ENCODE results near the gene ERF.
A peak's percentile ranks its signal among the peaks of the same experiment; 100 is the strongest.

ERF gene

DNA sequence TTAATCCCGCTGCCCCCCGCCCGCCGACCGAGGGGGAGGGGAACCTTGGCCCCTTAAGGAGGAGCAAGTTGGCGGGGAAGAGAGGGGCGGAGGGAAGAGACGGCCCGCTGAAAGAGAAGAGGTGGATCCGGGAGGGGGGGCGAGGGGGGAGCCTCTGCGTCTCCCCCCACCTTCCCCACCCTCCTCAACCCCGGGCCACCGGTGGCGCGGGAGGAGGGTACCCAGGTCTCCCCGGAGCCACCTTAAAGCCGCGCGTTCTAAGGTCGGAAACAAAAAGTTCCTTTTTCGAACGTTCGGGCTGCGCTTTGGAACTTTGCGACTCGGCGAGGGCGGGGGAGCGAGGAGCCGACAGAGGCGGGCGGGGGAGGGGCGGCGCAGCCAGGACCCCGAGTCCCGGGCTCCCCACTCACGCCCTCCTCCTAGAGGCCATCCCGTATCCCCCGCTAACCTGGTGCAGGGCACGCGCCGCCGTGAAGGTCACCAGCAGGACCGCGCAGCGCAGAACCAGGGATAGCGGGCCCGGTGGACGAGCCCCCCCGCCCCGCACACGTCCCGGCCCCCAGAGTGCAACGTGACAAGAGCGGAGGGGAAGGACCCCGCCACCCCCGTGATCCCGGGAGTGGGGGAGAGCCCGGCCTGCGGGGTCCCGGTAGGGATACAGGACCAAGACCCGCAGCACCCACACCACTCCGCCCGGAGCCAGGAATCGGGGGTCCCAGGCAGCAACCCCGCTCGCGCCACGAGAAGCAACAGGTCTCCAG, 659 bp downstream of the ERF start:
- Histone ChIP-seq H3K4me3 (ENCODE audit: low read depth, low read length) (peak overlapping the region; percentile 98), H3K79me2 (peaks cover 2% of the 10 kb centered on the region), H3K9me3 (ENCODE audit: control insufficient read depth, low read length) (no peaks in the 10 kb centered on the region), H3K9ac (peak overlapping the region; percentile 86), H3K4me1 (peaks cover 17% of the 10 kb centered on the region), H3K4me2 (ENCODE audit: low read length) (peak overlapping the region; percentile 83), H3K27ac (peak overlapping the region; percentile 95), H2AFZ (peak overlapping the region; percentile 77), H3K36me3 (ENCODE audit: control insufficient read depth, insufficient read depth, low read length) (no peaks in the 10 kb centered on the region), H3K27me3 (ENCODE audit: control insufficient read depth, insufficient read depth, low read length) (no peaks in the 10 kb centered on the region)
- TF ChIP-seq, protein P1, sequence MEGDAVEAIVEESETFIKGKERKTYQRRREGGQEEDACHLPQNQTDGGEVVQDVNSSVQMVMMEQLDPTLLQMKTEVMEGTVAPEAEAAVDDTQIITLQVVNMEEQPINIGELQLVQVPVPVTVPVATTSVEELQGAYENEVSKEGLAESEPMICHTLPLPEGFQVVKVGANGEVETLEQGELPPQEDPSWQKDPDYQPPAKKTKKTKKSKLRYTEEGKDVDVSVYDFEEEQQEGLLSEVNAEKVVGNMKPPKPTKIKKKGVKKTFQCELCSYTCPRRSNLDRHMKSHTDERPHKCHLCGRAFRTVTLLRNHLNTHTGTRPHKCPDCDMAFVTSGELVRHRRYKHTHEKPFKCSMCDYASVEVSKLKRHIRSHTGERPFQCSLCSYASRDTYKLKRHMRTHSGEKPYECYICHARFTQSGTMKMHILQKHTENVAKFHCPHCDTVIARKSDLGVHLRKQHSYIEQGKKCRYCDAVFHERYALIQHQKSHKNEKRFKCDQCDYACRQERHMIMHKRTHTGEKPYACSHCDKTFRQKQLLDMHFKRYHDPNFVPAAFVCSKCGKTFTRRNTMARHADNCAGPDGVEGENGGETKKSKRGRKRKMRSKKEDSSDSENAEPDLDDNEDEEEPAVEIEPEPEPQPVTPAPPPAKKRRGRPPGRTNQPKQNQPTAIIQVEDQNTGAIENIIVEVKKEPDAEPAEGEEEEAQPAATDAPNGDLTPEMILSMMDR (IDR thresholded peaks at IDR 0.05) = no peak

DNA sequence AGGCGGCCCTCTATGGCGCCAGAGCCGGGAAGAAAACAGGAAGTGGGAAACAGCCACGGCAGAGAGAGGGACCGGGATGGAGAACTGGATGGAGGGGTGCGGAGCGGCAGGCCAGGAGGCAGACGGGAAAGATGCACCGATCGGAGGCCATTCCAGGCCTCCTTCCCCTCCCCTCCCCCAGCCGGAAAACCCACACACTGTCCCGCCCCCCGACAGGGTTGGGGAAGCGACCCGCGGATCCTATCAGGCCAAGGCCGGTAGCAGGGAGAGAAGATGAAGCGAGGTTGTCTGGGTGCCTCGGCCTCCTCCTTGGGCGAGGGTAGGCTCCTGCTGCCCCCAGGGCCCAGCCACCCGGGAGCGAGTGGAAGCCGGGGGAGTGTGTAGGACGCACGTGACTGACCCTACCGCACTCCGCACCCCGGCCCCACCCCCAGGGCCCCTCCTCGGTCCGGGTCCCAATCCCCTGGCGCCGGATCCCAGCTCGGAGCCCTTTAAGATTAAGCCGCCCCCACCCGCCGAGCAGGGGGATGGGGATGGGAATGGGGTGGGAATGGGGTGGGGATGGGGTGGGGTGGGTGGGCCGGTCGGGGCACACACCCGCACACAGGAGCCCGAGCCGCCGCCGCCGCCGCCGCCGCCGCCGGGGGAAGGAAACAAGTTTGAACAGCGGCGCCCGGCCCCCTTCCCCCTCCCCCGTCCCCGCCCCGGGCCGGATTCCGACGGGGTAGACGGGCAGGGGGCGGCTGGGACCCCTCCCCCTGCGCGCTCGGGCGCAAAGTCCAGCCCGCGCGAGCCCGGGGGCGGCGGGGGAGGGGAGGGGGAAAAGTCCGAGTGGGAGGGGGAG, 1.5 kb downstream of the ERF start:
- no peaks in the 10 kb centered on the region for H3K27me3 ChIP-seq (ENCODE audit: control insufficient read depth, insufficient read depth, low read length)
- H3K4me2 ChIP-seq (ENCODE audit: low read length) = peak overlapping the region; percentile 83
- peak overlapping the region; percentile 86 for H3K9ac ChIP-seq
- H3K79me2 ChIP-seq = peaks cover 2% of the 10 kb centered on the region
- TF ChIP-seq, protein P1 (IDR thresholded peaks at IDR 0.05) = no peak
- H2AFZ ChIP-seq = peak overlapping the region; percentile 77
- no peaks in the 10 kb centered on the region for H3K9me3 ChIP-seq (ENCODE audit: control insufficient read depth, low read length)
- peaks cover 17% of the 10 kb centered on the region for H3K4me1 ChIP-seq
- no peaks in the 10 kb centered on the region for H3K36me3 ChIP-seq (ENCODE audit: control insufficient read depth, insufficient read depth, low read length)
- peak overlapping the region; percentile 95 for H3K27ac ChIP-seq
- H3K4me3 ChIP-seq (ENCODE audit: low read depth, low read length) = peak overlapping the region; percentile 98

DNA sequence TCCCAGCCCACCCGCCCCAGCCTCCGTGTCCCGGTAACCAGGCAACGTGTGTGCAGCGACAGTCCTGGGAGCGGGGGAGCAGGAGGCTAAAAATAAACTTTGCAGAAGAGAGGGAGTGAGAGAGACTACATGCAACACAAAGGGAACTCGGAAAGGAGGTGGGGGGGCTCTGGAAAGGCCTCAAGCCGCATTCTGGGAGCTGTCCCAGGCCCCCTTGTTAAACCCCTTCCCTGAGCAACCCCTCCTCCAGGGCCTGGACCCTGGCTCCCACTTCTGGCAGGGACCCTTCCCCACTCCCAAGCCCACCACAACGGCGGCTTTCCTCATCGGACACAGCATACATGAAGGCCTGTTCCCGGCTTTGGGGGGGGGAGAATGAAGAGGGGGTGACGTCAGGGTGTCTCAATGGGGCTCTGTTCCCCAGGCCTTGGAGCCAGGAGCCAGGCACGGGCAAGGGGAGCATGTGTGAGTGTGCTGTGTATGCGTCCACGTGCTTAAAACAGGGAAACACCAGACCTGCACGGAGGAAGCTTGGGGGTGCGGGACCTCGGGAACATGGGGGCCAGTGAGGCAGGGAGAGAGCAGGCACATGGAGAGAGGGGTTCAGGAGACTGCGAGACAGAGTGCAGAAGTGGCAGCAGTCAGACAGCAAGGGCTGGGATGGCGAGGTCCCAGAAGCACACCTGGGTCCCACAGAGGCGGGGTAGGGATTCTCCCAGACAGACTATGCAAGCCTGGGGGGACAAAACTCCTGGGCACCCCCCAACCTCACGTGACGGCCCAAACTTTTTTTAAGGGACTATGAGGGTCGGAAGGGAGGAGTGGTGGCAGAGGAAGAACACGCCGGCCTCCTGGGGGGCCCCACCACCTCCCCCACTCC, 2.3 kb downstream of the ERF start:
- peak overlapping the region; percentile 75 for H3K4me2 ChIP-seq (ENCODE audit: low read length)
- H3K27ac ChIP-seq = peak overlapping the region; percentile 78
- H3K9me3 ChIP-seq (ENCODE audit: control insufficient read depth, low read length) = no peaks in the 10 kb centered on the region
- H3K27me3 ChIP-seq (ENCODE audit: control insufficient read depth, insufficient read depth, low read length) = no peaks in the 10 kb centered on the region
- H3K9ac ChIP-seq = no peak overlapping the region
- H2AFZ ChIP-seq = peak overlapping the region; percentile 75
- H3K4me1 ChIP-seq = peaks cover 17% of the 10 kb centered on the region
- H3K36me3 ChIP-seq (ENCODE audit: control insufficient read depth, insufficient read depth, low read length) = no peaks in the 10 kb centered on the region
- peaks cover 2% of the 10 kb centered on the region for H3K79me2 ChIP-seq
- TF ChIP-seq, protein P1 (IDR thresholded peaks at IDR 0.05) = no peak
- peak overlapping the region; percentile 63 for H3K4me3 ChIP-seq (ENCODE audit: low read depth, low read length)

DNA sequence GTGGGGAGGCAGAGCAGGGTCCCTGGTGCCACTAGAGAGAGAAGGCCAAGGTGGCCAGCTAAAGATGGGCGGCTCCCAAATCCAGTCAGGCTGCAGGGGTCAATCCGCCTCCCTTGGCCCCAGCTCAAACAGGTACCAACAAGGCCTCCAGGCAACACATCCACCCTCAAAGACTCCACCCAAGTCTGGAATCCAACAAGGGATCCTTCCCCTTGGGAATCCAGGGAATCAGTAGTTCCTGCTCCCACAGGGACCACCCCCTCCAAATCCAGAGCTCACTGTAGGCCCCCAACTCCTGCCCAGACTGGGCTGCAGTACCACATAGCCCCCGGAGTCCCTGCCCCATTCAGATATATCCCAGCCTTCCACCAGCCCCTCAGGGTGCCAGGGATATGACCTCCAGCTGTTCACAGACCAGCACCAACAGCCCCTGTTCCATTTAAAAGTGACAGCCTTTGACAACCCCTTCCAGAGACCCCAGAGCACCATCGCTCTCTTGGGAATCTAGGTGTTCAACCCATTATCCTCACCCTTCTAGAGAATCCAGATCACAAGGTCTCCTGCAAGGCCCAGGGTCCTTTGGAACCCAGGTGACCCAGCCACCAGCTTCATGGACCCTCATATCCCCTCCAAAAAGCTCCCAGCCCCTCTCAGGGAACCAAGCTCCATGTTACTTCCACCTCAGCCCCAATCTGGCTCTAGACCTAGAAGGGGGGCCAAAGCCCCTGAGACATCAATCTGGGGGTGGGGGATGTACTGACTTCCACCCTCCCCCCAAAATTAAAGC, 3.2 kb downstream of the ERF start:
- Histone ChIP-seq H3K4me1 (peaks cover 17% of the 10 kb centered on the region), H2AFZ (no peak overlapping the region), H3K27me3 (ENCODE audit: control insufficient read depth, insufficient read depth, low read length) (no peaks in the 10 kb centered on the region), H3K27ac (peak overlapping the region; percentile 48), H3K36me3 (ENCODE audit: control insufficient read depth, insufficient read depth, low read length) (no peaks in the 10 kb centered on the region), H3K79me2 (peaks cover 2% of the 10 kb centered on the region), H3K4me2 (ENCODE audit: low read length) (no peak overlapping the region), H3K9me3 (ENCODE audit: control insufficient read depth, low read length) (no peaks in the 10 kb centered on the region), H3K9ac (no peak overlapping the region), H3K4me3 (ENCODE audit: low read depth, low read length) (no peak overlapping the region)
- TF ChIP-seq, protein P1 (IDR thresholded peaks at IDR 0.05) = no peak
